WTC11 (cell line): ENCODE data around the gene ZNF608. TPM values are rescaled to one million over a fixed set of nuclear protein-coding genes. Genes with fewer than 3 reads are reported as not detected.

Source experiments
- ATAC-seq: fragments of 200-7000 bp; cut with Tn5 transposase; 2 replicates; pipeline ENCODE4 v1.10.0; 2021; ENCODE audit warnings: mild to moderate bottlenecking, moderate library complexity
- CTCF ChIA-PET: fragments of 300-600 bp; sonication (Branson Sonifier 250); formaldehyde crosslinking; loops from one replicate; lab custom pipeline; 2021; ENCODE audit warnings: antibody characterized with exemption; lab: Charles Lee
- POLR2A ChIA-PET: fragments of 350-600 bp; sonication (Branson Sonifier 250); formaldehyde crosslinking; loops from one replicate; lab custom pipeline; 2021; ENCODE audit warnings: antibody characterized with exemption; lab: Charles Lee
- DNase-seq: peaks from one replicate; pipeline ENCODE4 v3.0.0; 2021; ENCODE audit warnings: low spot score
- H3K27ac Mint-ChIP-seq: 2 replicates; pipeline ENCODE4 v1.8.0; 2021; ENCODE audit warnings: mixed read lengths
- H3K27me3 Mint-ChIP-seq: 2 replicates; pipeline ENCODE4 v1.8.0; 2021; ENCODE audit warnings: low read depth, mild to moderate bottlenecking, moderate library complexity, mixed read lengths
- H3K36me3 Mint-ChIP-seq: 2 replicates; pipeline ENCODE4 v1.8.0; 2021; ENCODE audit warnings: mixed read lengths
- H3K4me1 Mint-ChIP-seq: 2 replicates; pipeline ENCODE4 v1.8.0; 2022; ENCODE audit warnings: mixed read lengths
- H3K4me3 Mint-ChIP-seq: 2 replicates; pipeline ENCODE4 v1.8.0; 2021; ENCODE audit warnings: mild to moderate bottlenecking, moderate library complexity, mixed read lengths
- H3K9me3 Mint-ChIP-seq: 2 replicates; pipeline ENCODE4 v1.8.0; 2021; ENCODE audit warnings: mixed read lengths
- CBFB ChIP-seq: sonication (generic); formaldehyde crosslinking; IDR thresholded peaks from 2 replicates; pipeline ENCODE4 v1.8.1; 2022; ENCODE audit warnings: mild to moderate bottlenecking, low read depth, missing genetic modification reagents
- ESRRA ChIP-seq: sonication (generic); formaldehyde crosslinking; IDR thresholded peaks from 2 replicates; pipeline ENCODE4 v1.8.1; 2022; ENCODE audit warnings: mild to moderate bottlenecking, missing genetic modification reagents, borderline replicate concordance
- FOXJ3 ChIP-seq: sonication (generic); formaldehyde crosslinking; IDR thresholded peaks from 2 replicates; pipeline ENCODE4 v1.9.0; 2021; ENCODE audit warnings: missing genetic modification reagents, mild to moderate bottlenecking, borderline replicate concordance
- GRHL2 ChIP-seq: fragments of 250-450 bp; sonication (Bioruptor Pico); IDR thresholded peaks from 2 replicates; pipeline ENCODE4 v1.8.0; 2022; ENCODE audit warnings: mild to moderate bottlenecking, moderate library complexity; ENCODE audit not compliant: insufficient replicate concordance, severe bottlenecking
- GTF2I ChIP-seq: fragments of 250-450 bp; sonication (Bioruptor Pico); conservative IDR thresholded peaks from 2 replicates; pipeline ENCODE4 v1.4.0; 2021; ENCODE audit warnings: mild to moderate bottlenecking
- NFE2L1 ChIP-seq: sonication (generic); formaldehyde crosslinking; IDR thresholded peaks from 2 replicates; pipeline ENCODE4 v1.8.1; 2023; ENCODE audit warnings: missing genetic modification reagents
- NR2C2 ChIP-seq: sonication (generic); formaldehyde crosslinking; IDR thresholded peaks from 2 replicates; pipeline ENCODE4 v1.8.0; 2022; ENCODE audit warnings: mild to moderate bottlenecking, missing genetic modification reagents
- OVOL2 ChIP-seq: fragments of 250-450 bp; sonication (Bioruptor Pico); IDR thresholded peaks from 2 replicates; pipeline ENCODE4 v1.9.0; 2021; ENCODE audit warnings: mild to moderate bottlenecking, borderline replicate concordance
- SMAD4 ChIP-seq: sonication (generic); formaldehyde crosslinking; IDR thresholded peaks from 2 replicates; pipeline ENCODE4 v1.8.0; 2022; ENCODE audit warnings: mild to moderate bottlenecking, missing genetic modification reagents
- TEAD1 ChIP-seq: sonication (generic); formaldehyde crosslinking; IDR thresholded peaks from 2 replicates; pipeline ENCODE4 v1.8.0; 2022; ENCODE audit warnings: mild to moderate bottlenecking, missing genetic modification reagents
- TP53 ChIP-seq: sonication (generic); formaldehyde crosslinking; IDR thresholded peaks from 2 replicates; pipeline ENCODE4 v1.8.1; 2023; ENCODE audit warnings: mild to moderate bottlenecking, missing genetic modification reagents
- ZNF232 ChIP-seq: sonication (generic); formaldehyde crosslinking; IDR thresholded peaks from 2 replicates; pipeline ENCODE4 v1.8.0; 2022; ENCODE audit warnings: mild to moderate bottlenecking, missing genetic modification reagents
- ZNF423 ChIP-seq: fragments of 250-450 bp; sonication (Bioruptor Pico); IDR thresholded peaks from 2 replicates; pipeline ENCODE4 v2.1.2; 2022; ENCODE audit warnings: mild to moderate bottlenecking, moderate library complexity
- ZNF671 ChIP-seq: fragments of 250-450 bp; sonication (Bioruptor Pico); IDR thresholded peaks from 2 replicates; pipeline ENCODE4 v1.8.0; 2021; ENCODE audit warnings: mild to moderate bottlenecking
- total RNA-seq: library from RNA; stranded (reverse); gene quantifications from 3 replicates; pipeline ENCODE4 v1.2.3, GENCODE V29; 2021
- TF ChIP-seq, protein P1 (sequence below): fragments of 250-450 bp; sonication (Bioruptor Pico); IDR thresholded peaks from 2 replicates; pipeline ENCODE4 v1.8.0; 2021; ENCODE audit warnings: mild to moderate bottlenecking
- TF ChIP-seq, protein P2 (sequence below): sonication (generic); formaldehyde crosslinking; IDR thresholded peaks from 2 replicates; pipeline ENCODE4 v1.8.1; 2023; ENCODE audit warnings: mild to moderate bottlenecking, missing genetic modification reagents
- TF ChIP-seq, protein P3 (sequence below): sonication (generic); formaldehyde crosslinking; IDR thresholded peaks from 2 replicates; pipeline ENCODE4 v1.8.1; 2023; ENCODE audit warnings: mild to moderate bottlenecking, missing genetic modification reagents, borderline replicate concordance
- TF ChIP-seq, protein P4 (sequence below): fragments of 250-450 bp; sonication (Bioruptor Pico); conservative IDR thresholded peaks from 2 replicates; pipeline ENCODE4 v1.9.0; 2021; ENCODE audit warnings: mild to moderate bottlenecking
- TF ChIP-seq, protein P5 (sequence below): sonication (generic); formaldehyde crosslinking; IDR thresholded peaks from 2 replicates; pipeline ENCODE4 v1.8.0; 2022; ENCODE audit warnings: mild to moderate bottlenecking, missing genetic modification reagents
- TF ChIP-seq, protein P6 (sequence below): sonication (generic); formaldehyde crosslinking; conservative IDR thresholded peaks from 2 replicates; pipeline ENCODE4 v1.8.1; 2022; ENCODE audit warnings: mild to moderate bottlenecking, missing genetic modification reagents

The ZNF608 gene
- total RNA-seq, 1 experiment from 2014 or later, result 40.6 TPM

DNA sequence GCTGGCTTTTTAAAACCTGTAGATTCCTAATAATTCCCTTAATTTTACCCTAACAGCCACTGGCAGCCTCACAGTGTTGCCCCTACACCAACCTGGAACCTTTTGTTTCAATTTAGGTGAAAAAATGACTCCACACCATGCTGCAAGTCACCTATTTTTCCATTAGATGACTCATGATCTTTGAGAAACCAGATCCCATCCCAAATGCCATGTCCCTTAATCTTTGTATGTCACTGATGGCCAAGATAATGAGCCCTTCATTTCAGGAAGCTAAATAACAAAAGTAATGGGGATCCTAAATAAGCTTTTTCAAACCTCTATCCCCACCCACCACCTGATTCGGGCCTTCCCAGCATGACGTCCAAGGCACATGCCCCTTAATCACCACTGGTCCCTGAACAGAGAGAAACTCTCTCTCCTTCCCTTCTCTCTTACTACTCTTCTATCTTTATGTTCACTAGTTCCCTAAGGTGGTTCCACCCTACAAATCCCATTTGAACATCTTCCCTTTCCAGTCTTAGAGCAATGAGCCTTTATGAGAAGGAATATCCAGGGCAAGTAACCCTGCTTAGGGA, 33.6 kb downstream of the ZNF608 start:
- 0 out of 2 replicates have a peak overlapping the region, but pooled peaks have one; percentile 16 for H3K27ac Mint-ChIP-seq
- peaks cover 61% of the 10 kb centered on the region for H3K4me1 Mint-ChIP-seq
- H3K9me3 Mint-ChIP-seq, result no peaks in the 10 kb centered on the region
- ChIA-PET POLR2A (no interaction called here), CTCF (no interaction called here)
- DNase-seq, result no peak
- ATAC-seq, result no peak
- no peaks in the 10 kb centered on the region; the same call in 1 of the 2 replicates for H3K36me3 Mint-ChIP-seq
- TF ChIP-seq FOXJ3 (CRISPR knock-in tag), result no peak
- TF ChIP-seq SMAD4 (CRISPR knock-in tag), result no peak
- TF ChIP-seq, protein P1, sequence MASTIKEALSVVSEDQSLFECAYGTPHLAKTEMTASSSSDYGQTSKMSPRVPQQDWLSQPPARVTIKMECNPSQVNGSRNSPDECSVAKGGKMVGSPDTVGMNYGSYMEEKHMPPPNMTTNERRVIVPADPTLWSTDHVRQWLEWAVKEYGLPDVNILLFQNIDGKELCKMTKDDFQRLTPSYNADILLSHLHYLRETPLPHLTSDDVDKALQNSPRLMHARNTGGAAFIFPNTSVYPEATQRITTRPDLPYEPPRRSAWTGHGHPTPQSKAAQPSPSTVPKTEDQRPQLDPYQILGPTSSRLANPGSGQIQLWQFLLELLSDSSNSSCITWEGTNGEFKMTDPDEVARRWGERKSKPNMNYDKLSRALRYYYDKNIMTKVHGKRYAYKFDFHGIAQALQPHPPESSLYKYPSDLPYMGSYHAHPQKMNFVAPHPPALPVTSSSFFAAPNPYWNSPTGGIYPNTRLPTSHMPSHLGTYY (CRISPR knock-in tag), result no peak
- no peak for TF ChIP-seq ZNF671
- TF ChIP-seq GTF2I, result no peak
- TF ChIP-seq ZNF423 (CRISPR knock-in tag), result no peak
- TF ChIP-seq TP53, result no peak
- TF ChIP-seq, protein P2, sequence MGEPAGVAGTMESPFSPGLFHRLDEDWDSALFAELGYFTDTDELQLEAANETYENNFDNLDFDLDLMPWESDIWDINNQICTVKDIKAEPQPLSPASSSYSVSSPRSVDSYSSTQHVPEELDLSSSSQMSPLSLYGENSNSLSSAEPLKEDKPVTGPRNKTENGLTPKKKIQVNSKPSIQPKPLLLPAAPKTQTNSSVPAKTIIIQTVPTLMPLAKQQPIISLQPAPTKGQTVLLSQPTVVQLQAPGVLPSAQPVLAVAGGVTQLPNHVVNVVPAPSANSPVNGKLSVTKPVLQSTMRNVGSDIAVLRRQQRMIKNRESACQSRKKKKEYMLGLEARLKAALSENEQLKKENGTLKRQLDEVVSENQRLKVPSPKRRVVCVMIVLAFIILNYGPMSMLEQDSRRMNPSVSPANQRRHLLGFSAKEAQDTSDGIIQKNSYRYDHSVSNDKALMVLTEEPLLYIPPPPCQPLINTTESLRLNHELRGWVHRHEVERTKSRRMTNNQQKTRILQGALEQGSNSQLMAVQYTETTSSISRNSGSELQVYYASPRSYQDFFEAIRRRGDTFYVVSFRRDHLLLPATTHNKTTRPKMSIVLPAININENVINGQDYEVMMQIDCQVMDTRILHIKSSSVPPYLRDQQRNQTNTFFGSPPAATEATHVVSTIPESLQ (CRISPR knock-in tag), result no peak
- TF ChIP-seq NFE2L1 (CRISPR knock-in tag), result no peak
- TF ChIP-seq ESRRA (CRISPR knock-in tag), result no peak
- no peak for TF ChIP-seq NR2C2 (CRISPR knock-in tag)
- TF ChIP-seq, protein P3, sequence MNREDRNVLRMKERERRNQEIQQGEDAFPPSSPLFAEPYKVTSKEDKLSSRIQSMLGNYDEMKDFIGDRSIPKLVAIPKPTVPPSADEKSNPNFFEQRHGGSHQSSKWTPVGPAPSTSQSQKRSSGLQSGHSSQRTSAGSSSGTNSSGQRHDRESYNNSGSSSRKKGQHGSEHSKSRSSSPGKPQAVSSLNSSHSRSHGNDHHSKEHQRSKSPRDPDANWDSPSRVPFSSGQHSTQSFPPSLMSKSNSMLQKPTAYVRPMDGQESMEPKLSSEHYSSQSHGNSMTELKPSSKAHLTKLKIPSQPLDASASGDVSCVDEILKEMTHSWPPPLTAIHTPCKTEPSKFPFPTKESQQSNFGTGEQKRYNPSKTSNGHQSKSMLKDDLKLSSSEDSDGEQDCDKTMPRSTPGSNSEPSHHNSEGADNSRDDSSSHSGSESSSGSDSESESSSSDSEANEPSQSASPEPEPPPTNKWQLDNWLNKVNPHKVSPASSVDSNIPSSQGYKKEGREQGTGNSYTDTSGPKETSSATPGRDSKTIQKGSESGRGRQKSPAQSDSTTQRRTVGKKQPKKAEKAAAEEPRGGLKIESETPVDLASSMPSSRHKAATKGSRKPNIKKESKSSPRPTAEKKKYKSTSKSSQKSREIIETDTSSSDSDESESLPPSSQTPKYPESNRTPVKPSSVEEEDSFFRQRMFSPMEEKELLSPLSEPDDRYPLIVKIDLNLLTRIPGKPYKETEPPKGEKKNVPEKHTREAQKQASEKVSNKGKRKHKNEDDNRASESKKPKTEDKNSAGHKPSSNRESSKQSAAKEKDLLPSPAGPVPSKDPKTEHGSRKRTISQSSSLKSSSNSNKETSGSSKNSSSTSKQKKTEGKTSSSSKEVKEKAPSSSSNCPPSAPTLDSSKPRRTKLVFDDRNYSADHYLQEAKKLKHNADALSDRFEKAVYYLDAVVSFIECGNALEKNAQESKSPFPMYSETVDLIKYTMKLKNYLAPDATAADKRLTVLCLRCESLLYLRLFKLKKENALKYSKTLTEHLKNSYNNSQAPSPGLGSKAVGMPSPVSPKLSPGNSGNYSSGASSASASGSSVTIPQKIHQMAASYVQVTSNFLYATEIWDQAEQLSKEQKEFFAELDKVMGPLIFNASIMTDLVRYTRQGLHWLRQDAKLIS (CRISPR knock-in tag), result no peak
- TF ChIP-seq, protein P4, sequence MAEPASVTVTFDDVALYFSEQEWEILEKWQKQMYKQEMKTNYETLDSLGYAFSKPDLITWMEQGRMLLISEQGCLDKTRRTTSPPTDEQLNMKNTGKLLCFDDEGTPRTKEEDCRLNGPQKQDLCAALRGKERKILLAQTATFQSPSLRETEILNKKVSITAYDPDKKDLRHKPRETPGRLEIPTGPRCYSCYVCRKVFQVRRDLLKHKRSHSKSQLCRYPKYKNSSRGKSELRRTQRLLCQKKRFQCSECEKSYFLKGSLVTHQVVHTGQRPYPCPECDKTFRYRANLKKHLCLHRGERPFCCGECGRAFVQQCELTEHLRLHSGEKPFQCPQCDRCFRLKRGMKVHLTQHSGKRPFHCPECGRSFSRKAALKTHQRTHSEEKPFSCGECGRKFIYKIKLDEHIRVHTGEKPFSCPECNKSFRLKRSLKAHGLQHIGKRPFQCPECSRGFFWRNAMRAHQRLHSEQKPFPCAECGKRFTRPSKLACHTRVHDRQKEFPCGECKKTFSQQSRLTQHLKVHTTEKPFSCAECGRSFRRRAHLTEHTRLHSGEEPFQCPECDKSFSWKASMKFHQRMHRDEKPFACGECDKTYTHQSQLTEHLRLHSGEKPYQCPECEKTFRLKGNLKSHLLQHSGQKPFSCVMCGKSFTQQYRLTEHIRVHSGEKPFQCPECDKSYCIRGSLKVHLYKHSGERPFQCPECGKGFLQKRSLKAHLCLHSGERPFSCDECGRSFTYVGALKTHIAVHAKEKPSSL (CRISPR knock-in tag), result no peak
- TF ChIP-seq OVOL2, result no peak
- TF ChIP-seq GRHL2, result no peak
- no peak for TF ChIP-seq ZNF232
- TF ChIP-seq, protein P5, sequence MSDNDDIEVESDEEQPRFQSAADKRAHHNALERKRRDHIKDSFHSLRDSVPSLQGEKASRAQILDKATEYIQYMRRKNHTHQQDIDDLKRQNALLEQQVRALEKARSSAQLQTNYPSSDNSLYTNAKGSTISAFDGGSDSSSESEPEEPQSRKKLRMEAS, result no peak
- no peak for TF ChIP-seq TEAD1 (CRISPR knock-in tag)
- TF ChIP-seq, protein P6, sequence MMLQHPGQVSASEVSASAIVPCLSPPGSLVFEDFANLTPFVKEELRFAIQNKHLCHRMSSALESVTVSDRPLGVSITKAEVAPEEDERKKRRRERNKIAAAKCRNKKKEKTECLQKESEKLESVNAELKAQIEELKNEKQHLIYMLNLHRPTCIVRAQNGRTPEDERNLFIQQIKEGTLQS (CRISPR knock-in tag), result no peak
- no peak for TF ChIP-seq CBFB
- no peak overlapping the region for H3K4me3 Mint-ChIP-seq
- no peaks in the 10 kb centered on the region; the same call in 1 of the 2 replicates for H3K27me3 Mint-ChIP-seq
